ENCODE measurements around the gene USP5. TPM values are rescaled to one million over a fixed set of nuclear protein-coding genes. Genes with fewer than 3 reads are reported as not detected.

Gene USP5
- total and polyA plus RNA-seq, 2 donors (not counting 1 experiment from before 2014, with no cell fraction given) = 35.1 to 59.7 TPM

DNA sequence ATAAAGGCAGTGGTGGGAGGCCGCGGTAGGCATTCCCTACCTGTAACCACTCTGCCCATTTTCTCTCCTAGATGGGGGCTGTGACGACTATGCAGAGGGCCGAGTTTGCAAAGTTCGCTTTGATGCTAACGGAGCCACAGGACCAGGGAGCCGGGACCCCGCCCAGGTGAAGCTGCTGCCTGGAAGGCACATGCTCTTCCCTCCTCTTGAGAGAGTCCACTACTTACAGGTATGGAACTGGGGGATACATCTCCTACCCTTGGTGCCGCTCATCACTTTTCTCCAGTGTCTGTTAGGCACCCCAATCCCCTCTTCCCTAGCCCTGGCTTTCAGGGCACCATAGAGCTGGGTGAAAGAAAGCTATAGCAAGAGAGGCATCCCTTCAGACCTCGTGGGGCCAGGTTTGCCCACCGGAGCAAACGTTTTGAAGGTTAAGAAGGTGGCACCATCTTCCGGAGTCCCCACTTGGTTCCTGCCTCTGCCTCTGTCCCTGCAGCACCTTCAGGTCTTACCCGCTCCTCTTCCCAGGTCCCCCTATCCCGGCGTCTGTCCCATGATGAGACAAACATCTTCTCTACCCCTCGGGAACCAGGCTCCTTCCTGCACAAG lies 25.7 kb upstream of the USP5 start:
- Histone ChIP-seq H3K27ac (ENCODE audit: low read length in 2 of 2) (no peak overlapping the region), H3K27me3 (replicated peaks in 1 of 4; ENCODE audit: control extremely low read depth in 1 of 4, control insufficient read depth in 3 of 4, insufficient read depth in 4 of 4, low read length in 3 of 4) (peaks cover 0 to 83% (median 37%) of the 10 kb centered on the region in 4 experiments), H3K9ac (ENCODE audit: low read length) (no peak overlapping the region), H3K9me3 (ENCODE audit: control extremely low read depth in 1 of 3, control insufficient read depth in 2 of 3, insufficient read depth in 1 of 3, low read length in 2 of 3) (peaks cover 0 to 13% (median 0%) of the 10 kb centered on the region in 3 donors), H3K79me2 (ENCODE audit: control insufficient read depth, insufficient read depth, low read length) (no peaks in the 10 kb centered on the region), H3K4me3 (ENCODE audit: control extremely low read depth in 1 of 5, extremely low read depth in 1 of 5, insufficient read depth in 1 of 5, low read depth in 2 of 5, low read length in 4 of 5) (no peak overlapping the region), H2AFZ (ENCODE audit: insufficient read depth, low read depth, low read length, poor library complexity, severe bottlenecking) (no peak overlapping the region), H4K20me1 (ENCODE audit: control insufficient read depth, insufficient read depth, low read length, poor library complexity, severe bottlenecking) (peaks cover 11% of the 10 kb centered on the region), H3K4me1 (ENCODE audit: control insufficient read depth in 2 of 2, insufficient read depth in 2 of 2, low read length in 2 of 2) (peaks cover 32 to 37% of the 10 kb centered on the region in 2 donors), H3K36me3 (replicated peaks in 1 of 2; ENCODE audit: control extremely low read depth in 1 of 2, control insufficient read depth in 1 of 2, extremely low read depth in 1 of 2, insufficient read depth in 2 of 2, low read length in 1 of 2) (no peaks in the 10 kb centered on the region), H3K4me2 (replicated peaks; ENCODE audit: low read depth, low read length, poor library complexity, severe bottlenecking) (no peak overlapping the region)
- ChIA-PET CTCF (interaction anchor here (1.2 to 6.2 kb wide), 7 partner anchors 10 to 276 kb away, joined by 3 to 33 read pairs (median 5); partner anchors contain the start of genes CDCA3, MLF2 and USP5), POLR2A (no interaction called here)
- Mint-ChIP-seq H3K4me3 (peak overlapping the region; percentile 23), H3K9me3 (ENCODE audit: insufficient read depth) (no peaks in the 10 kb centered on the region), H3K4me1 (peaks cover 27% of the 10 kb centered on the region), H3K27ac (no peak overlapping the region), H3K27me3 (peaks cover 78% of the 10 kb centered on the region)
- DNase-seq = no peak
- 86% methylated on average over 11 of the region's 17 CpGs for WGBS (ENCODE audit: insufficient coverage)
- no peak for TF ChIP-seq EZH2 (IDR thresholded peaks at IDR 0.05; ENCODE audit: borderline replicate concordance, insufficient read depth, low read depth, low read length, poor library complexity, severe bottlenecking)
- ATAC-seq (ENCODE audit: low read depth) = no peak
- intact Hi-C loops (cut with micrococcal nuclease) = no loop called here

DNA sequence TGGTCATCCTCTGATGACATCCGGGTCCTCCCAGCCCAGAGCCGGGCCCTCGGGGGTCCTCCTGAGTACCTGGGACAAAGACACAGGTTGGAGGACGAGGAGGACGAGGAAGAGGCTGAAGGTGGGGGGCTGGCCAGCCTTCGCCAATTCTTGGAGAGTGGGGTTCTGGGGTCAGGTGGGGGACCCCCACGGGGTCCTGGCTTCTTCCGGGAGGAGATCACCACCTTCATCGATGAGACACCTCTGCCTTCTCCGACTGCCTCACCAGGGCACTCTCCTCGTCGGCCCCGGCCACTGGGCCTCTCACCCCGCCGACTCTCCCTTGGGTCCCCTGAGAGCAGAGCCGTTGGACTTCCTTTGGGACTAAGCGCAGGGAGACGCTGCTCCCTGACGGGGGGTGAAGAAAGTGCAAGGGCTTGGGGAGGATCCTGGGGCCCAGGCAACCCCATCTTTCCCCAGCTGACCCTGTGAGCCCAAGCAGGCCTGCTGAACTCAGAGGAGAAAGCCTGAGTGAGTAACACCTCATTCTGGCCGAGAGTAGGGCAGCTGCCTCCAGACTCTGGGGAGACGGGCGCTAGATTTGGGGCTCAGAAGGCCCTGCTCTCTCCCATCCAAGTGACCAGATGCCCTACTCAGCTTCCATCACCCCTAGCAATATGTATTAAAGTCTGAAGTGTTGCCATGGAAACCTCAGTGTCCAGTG lies 25.1 kb upstream of the USP5 start:
- Histone ChIP-seq H3K79me2 (ENCODE audit: control insufficient read depth, insufficient read depth, low read length) (no peaks in the 10 kb centered on the region), H3K4me1 (ENCODE audit: control insufficient read depth in 2 of 2, insufficient read depth in 2 of 2, low read length in 2 of 2) (peaks cover 28 to 33% of the 10 kb centered on the region in 2 donors), H3K9ac (ENCODE audit: low read length) (no peak overlapping the region), H3K27me3 (replicated peaks in 1 of 4; ENCODE audit: control extremely low read depth in 1 of 4, control insufficient read depth in 3 of 4, insufficient read depth in 4 of 4, low read length in 3 of 4) (peaks cover 0 to 85% (median 35%) of the 10 kb centered on the region in 4 experiments), H3K36me3 (replicated peaks in 1 of 2; ENCODE audit: control extremely low read depth in 1 of 2, control insufficient read depth in 1 of 2, extremely low read depth in 1 of 2, insufficient read depth in 2 of 2, low read length in 1 of 2) (no peaks in the 10 kb centered on the region), H3K4me2 (replicated peaks; ENCODE audit: low read depth, low read length, poor library complexity, severe bottlenecking) (no peak overlapping the region), H3K27ac (ENCODE audit: low read length in 2 of 2) (no peak overlapping the region), H3K9me3 (ENCODE audit: control extremely low read depth in 1 of 3, control insufficient read depth in 2 of 3, insufficient read depth in 1 of 3, low read length in 2 of 3) (peaks cover 0 to 13% (median 0%) of the 10 kb centered on the region in 3 donors), H2AFZ (ENCODE audit: insufficient read depth, low read depth, low read length, poor library complexity, severe bottlenecking) (no peak overlapping the region), H4K20me1 (ENCODE audit: control insufficient read depth, insufficient read depth, low read length, poor library complexity, severe bottlenecking) (peaks cover 11% of the 10 kb centered on the region), H3K4me3 (ENCODE audit: control extremely low read depth in 1 of 5, extremely low read depth in 1 of 5, insufficient read depth in 1 of 5, low read depth in 2 of 5, low read length in 4 of 5) (no peak overlapping the region)
- no peak for ATAC-seq (ENCODE audit: low read depth)
- POLR2A ChIA-PET = no interaction called here
- Mint-ChIP-seq H3K9me3 (ENCODE audit: insufficient read depth) (no peaks in the 10 kb centered on the region), H3K4me3 (peak overlapping the region; percentile 72), H3K4me1 (peaks cover 24% of the 10 kb centered on the region), H3K27me3 (peaks cover 82% of the 10 kb centered on the region), H3K27ac (no peak overlapping the region)
- no peak for DNase-seq
- CTCF ChIA-PET = interaction anchor here (1.0 to 6.2 kb wide), 4 partner anchors 9 to 73 kb away, joined by 3 to 33 read pairs (median 17); partner anchors contain the start of genes CDCA3, MLF2 and USP5
- TF ChIP-seq, protein P1, sequence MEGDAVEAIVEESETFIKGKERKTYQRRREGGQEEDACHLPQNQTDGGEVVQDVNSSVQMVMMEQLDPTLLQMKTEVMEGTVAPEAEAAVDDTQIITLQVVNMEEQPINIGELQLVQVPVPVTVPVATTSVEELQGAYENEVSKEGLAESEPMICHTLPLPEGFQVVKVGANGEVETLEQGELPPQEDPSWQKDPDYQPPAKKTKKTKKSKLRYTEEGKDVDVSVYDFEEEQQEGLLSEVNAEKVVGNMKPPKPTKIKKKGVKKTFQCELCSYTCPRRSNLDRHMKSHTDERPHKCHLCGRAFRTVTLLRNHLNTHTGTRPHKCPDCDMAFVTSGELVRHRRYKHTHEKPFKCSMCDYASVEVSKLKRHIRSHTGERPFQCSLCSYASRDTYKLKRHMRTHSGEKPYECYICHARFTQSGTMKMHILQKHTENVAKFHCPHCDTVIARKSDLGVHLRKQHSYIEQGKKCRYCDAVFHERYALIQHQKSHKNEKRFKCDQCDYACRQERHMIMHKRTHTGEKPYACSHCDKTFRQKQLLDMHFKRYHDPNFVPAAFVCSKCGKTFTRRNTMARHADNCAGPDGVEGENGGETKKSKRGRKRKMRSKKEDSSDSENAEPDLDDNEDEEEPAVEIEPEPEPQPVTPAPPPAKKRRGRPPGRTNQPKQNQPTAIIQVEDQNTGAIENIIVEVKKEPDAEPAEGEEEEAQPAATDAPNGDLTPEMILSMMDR (IDR thresholded peaks at IDR 0.05) = no peak
- no peak for TF ChIP-seq EZH2 (IDR thresholded peaks at IDR 0.05; ENCODE audit: borderline replicate concordance, insufficient read depth, low read depth, low read length, poor library complexity, severe bottlenecking)
- 89% methylated on average over 20 of the region's 22 CpGs for WGBS (ENCODE audit: insufficient coverage)
- intact Hi-C loops (cut with micrococcal nuclease) = no loop called here

Measured in B cell (primary cell).